ENCODE measurements around the gene TOM1.
"Not testable (repeated sequence)": the region's sequence is repeated elsewhere in the genome, so short reads cannot be mapped to it uniquely, and the experiment has no call there.

The TOM1 gene

DNA sequence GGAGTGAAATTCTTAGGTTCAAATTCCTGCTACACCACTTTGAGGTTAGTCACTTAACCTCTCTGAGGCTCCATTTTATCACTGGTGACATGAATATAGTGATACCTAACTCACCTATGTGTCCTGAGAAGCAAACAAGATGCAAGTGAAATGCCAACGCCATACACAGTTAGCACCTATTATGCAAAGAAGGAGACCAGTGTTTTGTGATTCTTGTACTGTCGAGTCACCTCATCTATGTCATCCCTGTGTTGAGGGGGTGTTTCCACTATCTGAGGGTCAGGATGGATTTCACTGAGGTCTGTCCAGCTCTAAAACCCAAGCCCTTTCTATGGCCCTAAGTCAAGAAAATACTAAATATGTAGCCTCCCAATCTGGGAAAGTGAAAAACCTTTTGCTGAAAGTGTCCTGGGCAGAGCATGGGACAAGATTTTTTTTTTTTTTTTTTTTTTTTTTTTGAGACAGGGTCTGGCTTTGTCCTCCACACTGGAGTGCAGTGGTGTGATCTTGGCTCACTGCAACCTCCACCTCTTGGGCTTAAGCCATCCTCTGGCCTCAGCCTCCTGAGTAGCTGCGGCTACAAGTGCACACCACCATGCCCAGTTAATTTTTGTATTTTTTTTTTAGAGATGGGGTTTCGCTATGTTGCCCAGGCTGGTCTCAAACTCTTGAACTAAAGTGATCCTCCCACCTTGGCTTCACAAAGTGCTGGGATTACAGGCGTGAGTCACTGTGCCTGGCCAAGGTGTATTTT is 95.3 kb downstream of the TOM1 start:
- no peak for DNase-seq (ENCODE audit: low spot score)

DNA sequence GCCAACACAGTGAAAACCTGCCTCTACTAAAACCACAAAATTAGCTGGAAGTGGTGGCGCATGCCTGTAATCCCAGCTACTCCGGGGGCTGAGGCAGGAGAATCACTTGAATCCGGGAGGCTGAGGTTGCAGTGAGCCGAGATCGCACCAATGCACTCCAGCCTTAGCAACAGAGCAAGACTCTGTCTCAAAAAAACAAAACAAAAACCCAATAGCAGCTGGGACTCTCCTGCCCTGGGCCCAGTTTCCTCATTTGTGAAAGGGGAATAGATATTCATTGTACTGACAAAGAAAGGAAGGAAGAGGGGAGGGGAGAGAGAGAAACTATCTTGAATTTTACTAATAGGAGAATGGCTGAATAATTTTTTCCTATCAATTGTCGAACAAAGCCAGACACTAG is 96.9 kb downstream of the TOM1 start:
- DNase-seq (ENCODE audit: low spot score), result not testable (repeated sequence)

DNA sequence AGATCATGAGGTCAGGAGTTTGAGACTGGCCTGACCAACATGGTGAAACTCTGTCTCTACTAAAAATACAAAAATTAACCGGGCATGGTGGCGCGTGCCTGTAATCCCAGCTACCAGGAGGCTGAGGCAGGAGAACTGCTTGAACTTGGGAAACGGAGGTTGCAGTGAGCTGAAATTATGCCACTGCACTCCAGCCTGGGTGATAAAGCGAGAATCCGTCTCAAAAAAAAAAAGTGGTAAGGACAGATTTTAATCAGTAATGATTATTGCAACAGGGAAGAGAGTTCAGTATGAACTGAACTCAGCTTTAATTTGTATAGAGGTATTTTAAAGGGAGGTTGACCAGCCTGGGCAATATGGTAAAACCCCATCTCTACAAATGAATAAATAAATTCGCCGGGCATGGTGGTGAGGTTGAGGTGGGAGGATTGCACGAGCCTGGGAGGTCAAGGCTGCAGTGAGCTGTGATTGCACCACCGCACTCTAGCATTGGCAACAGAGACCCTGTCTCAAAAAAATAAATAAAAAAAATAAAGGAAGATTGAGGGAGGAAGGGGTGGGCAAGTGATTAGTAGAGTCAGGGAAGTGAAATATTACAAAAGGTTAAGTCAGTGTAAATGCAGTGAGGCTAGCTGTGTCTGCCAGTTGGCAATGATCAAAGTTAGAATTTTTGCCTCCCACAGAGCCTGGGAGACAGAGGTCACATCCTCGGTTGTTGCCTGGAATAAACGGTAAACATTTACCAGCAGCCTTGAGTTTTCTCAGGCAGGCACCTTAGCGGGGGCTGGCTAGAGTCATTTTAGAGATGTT is 97.6 kb downstream of the TOM1 start:
- DNase-seq (ENCODE audit: low spot score), result no peak
